A673 (cell line): ENCODE measurements around the gene UHRF1.

Source experiments
- EZH2 ChIP-seq: fragments of 200-600 bp; sonication (generic); IDR thresholded peaks from 2 replicates; pipeline ENCODE4 v1.6.1; 2017; ENCODE audit warnings: borderline replicate concordance, low read depth, mild to moderate bottlenecking, mixed read lengths, antibody characterized with exemption, low read length; ENCODE audit not compliant: poor library complexity, severe bottlenecking
- TF ChIP-seq, protein P1 (sequence below): fragments of 300-800, 200-600 bp; sonication (generic); conservative IDR thresholded peaks from 2 replicates; pipeline ENCODE4 v1.5.1; 2017; ENCODE audit warnings: low read depth, mild to moderate bottlenecking, antibody characterized with exemption, low read length, moderate library complexity, mixed read lengths

DNA sequence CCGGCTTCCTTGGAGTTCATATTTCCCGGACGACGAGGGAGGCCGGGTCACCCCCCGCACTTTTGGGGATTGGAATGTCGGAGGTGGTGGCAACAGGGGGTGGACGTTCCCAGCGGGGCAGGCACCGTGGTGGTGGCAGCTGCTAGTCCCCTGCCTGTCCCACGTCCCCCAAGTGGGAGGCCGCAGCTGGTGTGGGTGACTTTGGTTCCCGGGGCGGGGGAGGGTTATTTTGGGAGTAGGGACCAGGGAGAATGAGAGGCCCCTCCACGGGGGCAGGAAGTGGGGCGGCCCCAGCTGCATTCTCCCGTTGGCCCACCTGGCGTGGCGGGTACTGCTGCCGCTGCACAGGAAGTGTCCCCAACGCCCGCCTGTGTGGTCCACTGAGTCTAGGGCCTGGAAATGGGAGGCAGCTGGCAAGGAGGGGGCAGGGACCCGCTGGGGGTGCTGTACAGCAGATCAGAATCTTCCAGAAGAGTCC, 30.8 kb upstream of the UHRF1 start:
- TF ChIP-seq, protein P1, sequence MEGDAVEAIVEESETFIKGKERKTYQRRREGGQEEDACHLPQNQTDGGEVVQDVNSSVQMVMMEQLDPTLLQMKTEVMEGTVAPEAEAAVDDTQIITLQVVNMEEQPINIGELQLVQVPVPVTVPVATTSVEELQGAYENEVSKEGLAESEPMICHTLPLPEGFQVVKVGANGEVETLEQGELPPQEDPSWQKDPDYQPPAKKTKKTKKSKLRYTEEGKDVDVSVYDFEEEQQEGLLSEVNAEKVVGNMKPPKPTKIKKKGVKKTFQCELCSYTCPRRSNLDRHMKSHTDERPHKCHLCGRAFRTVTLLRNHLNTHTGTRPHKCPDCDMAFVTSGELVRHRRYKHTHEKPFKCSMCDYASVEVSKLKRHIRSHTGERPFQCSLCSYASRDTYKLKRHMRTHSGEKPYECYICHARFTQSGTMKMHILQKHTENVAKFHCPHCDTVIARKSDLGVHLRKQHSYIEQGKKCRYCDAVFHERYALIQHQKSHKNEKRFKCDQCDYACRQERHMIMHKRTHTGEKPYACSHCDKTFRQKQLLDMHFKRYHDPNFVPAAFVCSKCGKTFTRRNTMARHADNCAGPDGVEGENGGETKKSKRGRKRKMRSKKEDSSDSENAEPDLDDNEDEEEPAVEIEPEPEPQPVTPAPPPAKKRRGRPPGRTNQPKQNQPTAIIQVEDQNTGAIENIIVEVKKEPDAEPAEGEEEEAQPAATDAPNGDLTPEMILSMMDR: no peak
- no peak for TF ChIP-seq EZH2
